ENCODE measurements around the gene CLDN14.

The CLDN14 gene

DNA sequence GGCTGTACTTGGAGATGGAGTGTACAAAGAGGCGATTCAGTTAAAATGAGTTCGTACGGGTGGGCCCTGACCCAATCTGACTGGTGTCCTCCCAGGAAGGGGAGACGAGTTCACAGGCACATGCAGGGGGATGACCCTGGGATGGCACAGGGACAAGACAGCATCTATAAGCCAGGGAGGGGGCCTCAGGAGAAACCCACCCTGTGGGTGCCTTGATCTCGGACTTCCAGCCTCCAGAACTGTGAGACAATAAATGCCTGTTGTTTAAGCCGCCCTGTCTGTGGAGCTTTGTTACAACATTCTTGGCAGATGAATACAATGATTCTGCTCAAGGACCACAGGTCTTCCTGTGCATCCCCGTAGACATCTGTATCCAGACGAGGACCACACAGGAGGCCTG is 14.6 kb upstream of the CLDN14 start:
- H3K9ac ChIP-seq, result no peak overlapping the region
- TF ChIP-seq, protein P1, sequence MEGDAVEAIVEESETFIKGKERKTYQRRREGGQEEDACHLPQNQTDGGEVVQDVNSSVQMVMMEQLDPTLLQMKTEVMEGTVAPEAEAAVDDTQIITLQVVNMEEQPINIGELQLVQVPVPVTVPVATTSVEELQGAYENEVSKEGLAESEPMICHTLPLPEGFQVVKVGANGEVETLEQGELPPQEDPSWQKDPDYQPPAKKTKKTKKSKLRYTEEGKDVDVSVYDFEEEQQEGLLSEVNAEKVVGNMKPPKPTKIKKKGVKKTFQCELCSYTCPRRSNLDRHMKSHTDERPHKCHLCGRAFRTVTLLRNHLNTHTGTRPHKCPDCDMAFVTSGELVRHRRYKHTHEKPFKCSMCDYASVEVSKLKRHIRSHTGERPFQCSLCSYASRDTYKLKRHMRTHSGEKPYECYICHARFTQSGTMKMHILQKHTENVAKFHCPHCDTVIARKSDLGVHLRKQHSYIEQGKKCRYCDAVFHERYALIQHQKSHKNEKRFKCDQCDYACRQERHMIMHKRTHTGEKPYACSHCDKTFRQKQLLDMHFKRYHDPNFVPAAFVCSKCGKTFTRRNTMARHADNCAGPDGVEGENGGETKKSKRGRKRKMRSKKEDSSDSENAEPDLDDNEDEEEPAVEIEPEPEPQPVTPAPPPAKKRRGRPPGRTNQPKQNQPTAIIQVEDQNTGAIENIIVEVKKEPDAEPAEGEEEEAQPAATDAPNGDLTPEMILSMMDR (IDR thresholded peaks at IDR 0.05), result no peak
- no peaks in the 10 kb centered on the region for H3K9me3 ChIP-seq (ENCODE audit: control insufficient read depth, low read length)
- no peak overlapping the region for H3K4me2 ChIP-seq (ENCODE audit: low read length)
- H3K4me1 ChIP-seq, result no peaks in the 10 kb centered on the region
- no peaks in the 10 kb centered on the region for H3K36me3 ChIP-seq (ENCODE audit: control insufficient read depth, insufficient read depth, low read length)
- no peak overlapping the region for H3K27ac ChIP-seq
- no peak overlapping the region for H2AFZ ChIP-seq
- no peaks in the 10 kb centered on the region for H3K27me3 ChIP-seq (ENCODE audit: control insufficient read depth, insufficient read depth, low read length)
- no peak overlapping the region for H3K4me3 ChIP-seq (ENCODE audit: low read depth, low read length)
- H3K79me2 ChIP-seq, result no peaks in the 10 kb centered on the region

DNA sequence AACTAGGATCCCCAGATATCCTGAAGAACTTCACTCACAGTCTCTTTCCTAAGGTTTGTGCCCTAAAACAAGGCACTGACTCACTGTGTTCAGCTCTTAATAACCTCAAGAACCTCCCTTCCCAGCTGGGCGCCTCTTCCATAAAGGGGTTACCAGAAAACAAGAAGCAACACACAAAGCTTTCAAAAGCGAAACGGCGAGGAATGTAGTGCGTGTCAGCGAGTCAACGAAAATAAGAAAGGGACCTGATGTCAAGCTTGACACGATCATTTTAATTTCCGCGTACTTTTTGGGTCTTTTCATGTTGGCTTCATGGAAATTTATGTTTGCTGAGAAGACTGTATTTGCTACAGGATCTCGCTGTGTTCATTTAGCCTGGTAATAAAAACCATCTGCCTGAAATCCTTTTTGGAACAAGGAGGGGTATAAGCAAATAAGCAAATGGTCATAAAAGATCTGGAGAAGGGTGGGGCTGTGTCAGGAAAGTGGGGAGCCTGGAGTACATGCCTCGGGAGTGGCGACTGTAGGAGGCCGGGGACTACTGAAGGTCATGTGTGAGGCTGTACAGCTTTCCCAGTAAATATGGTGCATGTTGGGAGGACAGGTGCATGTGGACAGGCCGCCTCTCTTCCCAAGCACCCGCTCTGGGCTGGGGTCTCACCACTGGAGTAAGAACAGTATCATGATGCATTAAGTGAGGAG is 11.4 kb upstream of the CLDN14 start:
- Histone ChIP-seq H3K4me3 (ENCODE audit: low read depth, low read length) (no peak overlapping the region), H2AFZ (no peak overlapping the region), H3K27me3 (ENCODE audit: control insufficient read depth, insufficient read depth, low read length) (no peaks in the 10 kb centered on the region), H3K4me1 (no peaks in the 10 kb centered on the region), H3K4me2 (ENCODE audit: low read length) (no peak overlapping the region), H3K9me3 (ENCODE audit: control insufficient read depth, low read length) (no peaks in the 10 kb centered on the region), H3K36me3 (ENCODE audit: control insufficient read depth, insufficient read depth, low read length) (no peaks in the 10 kb centered on the region), H3K79me2 (no peaks in the 10 kb centered on the region), H3K9ac (no peak overlapping the region), H3K27ac (no peak overlapping the region)
- TF ChIP-seq, protein P1 (IDR thresholded peaks at IDR 0.05), result no peak

DNA sequence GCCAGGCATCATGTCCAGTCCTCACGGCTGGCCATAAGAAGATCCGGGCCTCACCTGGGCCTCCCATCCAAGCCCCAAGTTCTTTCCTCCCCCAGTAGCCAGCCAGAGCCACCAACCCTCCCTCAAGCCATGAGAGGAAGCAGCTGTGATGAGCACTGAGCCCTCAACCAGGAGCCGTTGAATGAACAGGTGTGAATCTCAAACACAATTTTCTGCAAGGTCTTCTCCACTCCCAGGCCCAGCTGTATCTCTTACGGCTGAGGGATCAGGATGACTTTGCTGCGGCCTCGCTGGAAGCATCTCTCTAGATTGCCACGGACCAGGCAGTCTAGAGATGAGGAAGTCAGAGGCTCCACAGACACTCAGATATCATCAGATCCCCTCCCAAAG is 9.8 kb upstream of the CLDN14 start:
- Histone ChIP-seq H3K9ac (no peak overlapping the region), H3K4me1 (no peaks in the 10 kb centered on the region), H3K27ac (no peak overlapping the region), H2AFZ (no peak overlapping the region), H3K4me2 (ENCODE audit: low read length) (no peak overlapping the region), H3K4me3 (ENCODE audit: low read depth, low read length) (no peak overlapping the region), H3K36me3 (ENCODE audit: control insufficient read depth, insufficient read depth, low read length) (no peaks in the 10 kb centered on the region), H3K27me3 (ENCODE audit: control insufficient read depth, insufficient read depth, low read length) (no peaks in the 10 kb centered on the region), H3K9me3 (ENCODE audit: control insufficient read depth, low read length) (no peaks in the 10 kb centered on the region), H3K79me2 (no peaks in the 10 kb centered on the region)
- TF ChIP-seq, protein P1 (IDR thresholded peaks at IDR 0.05), result no peak

DNA sequence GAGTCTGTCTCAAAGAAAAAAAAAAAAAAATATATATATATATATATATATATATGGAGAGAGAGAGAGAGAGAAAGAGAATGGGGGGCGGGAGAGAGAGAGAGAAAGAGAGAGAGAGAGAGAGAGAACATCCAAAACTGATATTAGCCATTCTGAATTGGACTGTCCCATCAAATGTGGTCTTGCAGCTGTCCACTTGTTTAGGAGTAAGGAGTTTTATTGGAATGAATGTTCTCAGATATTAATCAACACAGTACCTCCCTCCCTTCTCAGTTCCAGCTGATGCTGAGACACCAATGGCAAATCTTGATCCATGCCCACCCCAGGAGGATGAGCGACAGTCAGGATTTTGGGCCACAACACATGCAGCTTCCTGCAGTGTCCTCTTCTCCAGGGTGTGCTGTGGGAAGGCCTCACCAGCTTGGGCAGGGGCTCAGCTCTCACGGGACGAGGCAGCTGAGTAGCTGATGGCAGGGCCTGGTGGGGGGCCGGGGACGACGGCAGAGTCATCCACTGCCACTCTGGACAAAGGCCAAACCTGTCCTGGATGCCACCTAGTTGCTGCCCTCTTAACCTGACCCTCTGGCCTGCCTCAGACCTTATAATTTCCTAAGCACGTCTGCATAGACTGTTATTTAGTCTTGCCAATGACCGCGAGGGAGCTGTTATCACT is 9.3 kb upstream of the CLDN14 start:
- Histone ChIP-seq H3K79me2 (no peaks in the 10 kb centered on the region), H3K27me3 (ENCODE audit: control insufficient read depth, insufficient read depth, low read length) (no peaks in the 10 kb centered on the region), H3K9ac (no peak overlapping the region), H3K4me2 (ENCODE audit: low read length) (no peak overlapping the region), H2AFZ (no peak overlapping the region), H3K9me3 (ENCODE audit: control insufficient read depth, low read length) (no peaks in the 10 kb centered on the region), H3K4me3 (ENCODE audit: low read depth, low read length) (no peak overlapping the region), H3K27ac (no peak overlapping the region), H3K4me1 (no peaks in the 10 kb centered on the region), H3K36me3 (ENCODE audit: control insufficient read depth, insufficient read depth, low read length) (no peaks in the 10 kb centered on the region)
- TF ChIP-seq, protein P1 (IDR thresholded peaks at IDR 0.05), result no peak
